Neural progenitor cell (in vitro differentiated cells): ENCODE data around the gene PINLYP. TPM values are rescaled to one million over a fixed set of nuclear protein-coding genes. Genes with fewer than 3 reads are reported as not detected.

Source experiments
- DNase-seq: peaks from one replicate; pipeline ENCODE4 v3.0.0-alpha.2; 2016; ENCODE audit warnings: low spot score
- H2AFZ ChIP-seq: fragments of 200-600 bp; sonication (generic); replicated peaks from 2 replicates; pipeline ENCODE4 v1.6.1; 2016; ENCODE audit warnings: antibody characterized with exemption
- H3F3A ChIP-seq: fragments of 200-600 bp; sonication (generic); 2 replicates; pipeline ENCODE4 v1.6.1; 2016; ENCODE audit warnings: antibody characterized with exemption, low read depth
- H3K27ac ChIP-seq: fragments of 200-600 bp; sonication (generic); 2 replicates; pipeline ENCODE4 v1.5.1; 2016; ENCODE audit warnings: mild to moderate bottlenecking
- H3K27me3 ChIP-seq: fragments of 200-600 bp; sonication (generic); 2 replicates; pipeline ENCODE4 v1.6.1; 2016; ENCODE audit warnings: mild to moderate bottlenecking, moderate library complexity
- H3K36me3 ChIP-seq: fragments of 200-600 bp; sonication (generic); 2 replicates; pipeline ENCODE4 v1.5.1; 2016
- H3K4me1 ChIP-seq: fragments of 200-600 bp; sonication (generic); 2 replicates; pipeline ENCODE4 v1.6.1; 2016; ENCODE audit warnings: mixed run types
- H3K4me2 ChIP-seq: fragments of 200-600 bp; sonication (generic); 2 replicates; pipeline ENCODE4 v1.6.1; 2016
- H3K4me3 ChIP-seq: fragments of 200-600 bp; sonication (generic); 2 replicates; pipeline ENCODE4 v1.5.1; 2016
- H3K79me2 ChIP-seq: fragments of 200-600 bp; sonication (generic); 2 replicates; pipeline ENCODE4 v1.6.1; 2016; ENCODE audit warnings: low read depth
- H3K9ac ChIP-seq: fragments of 200-600 bp; sonication (generic); 2 replicates; pipeline ENCODE4 v1.6.1; 2016
- H3K9me3 ChIP-seq: fragments of 200-600 bp; sonication (generic); 2 replicates; pipeline ENCODE4 v1.5.1; 2016; ENCODE audit warnings: low read depth
- H4K20me1 ChIP-seq: fragments of 200-600 bp; sonication (generic); 2 replicates; pipeline ENCODE4 v1.6.1; 2016; ENCODE audit warnings: low read depth
- H3K27ac Mint-ChIP-seq: 3 replicates; pipeline ENCODE4 v1.8.0; 2021; ENCODE audit warnings: mixed read lengths
- H3K27me3 Mint-ChIP-seq: 2 replicates; pipeline ENCODE4 v1.8.0; 2022; ENCODE audit warnings: low read depth, mild to moderate bottlenecking, inconsistent platforms, moderate library complexity, mixed read lengths; ENCODE audit not compliant: insufficient read depth
- H3K36me3 Mint-ChIP-seq: 3 replicates; pipeline ENCODE4 v1.8.0; 2021; ENCODE audit warnings: mixed read lengths
- H3K4me1 Mint-ChIP-seq: 3 replicates; pipeline ENCODE4 v1.8.0; 2021; ENCODE audit warnings: mixed read lengths
- H3K4me3 Mint-ChIP-seq: 3 replicates; pipeline ENCODE4 v1.8.0; 2021; ENCODE audit warnings: mild to moderate bottlenecking, moderate library complexity, mixed read lengths
- H3K9me3 Mint-ChIP-seq: 3 replicates; pipeline ENCODE4 v1.8.0; 2020; ENCODE audit warnings: mixed read lengths
- EZH2 ChIP-seq: fragments of 200-600 bp; sonication (generic); IDR thresholded peaks from 2 replicates; pipeline ENCODE4 v1.6.1; 2017; ENCODE audit warnings: antibody characterized with exemption, mild to moderate bottlenecking, moderate library complexity
- EZH2phosphoT487 ChIP-seq: fragments of 200-600 bp; sonication (generic); IDR thresholded peaks from 2 replicates; pipeline ENCODE4 v1.6.1; 2017; ENCODE audit warnings: antibody characterized with exemption
- total RNA-seq: library from RNA; depleted of rRNA; stranded (reverse); fragments of >200 nt; gene quantifications from 2 replicates; pipeline ENCODE4 v1.2.3, GENCODE V29; 2015; ENCODE audit warnings: low replicate concordance
- TF ChIP-seq, protein P1 (sequence below): fragments of 200-600 bp; sonication (generic); IDR thresholded peaks from 2 replicates; pipeline ENCODE4 v1.5.1; 2017; ENCODE audit warnings: antibody characterized with exemption, mild to moderate bottlenecking

Gene PINLYP
- total RNA-seq, 1 donor from 2014 or later, result 4.0 TPM

GRCh38 chr19:43616954-43617353 is 41.4 kb downstream of the PINLYP start:
- no peaks in the 10 kb centered on the region for H3K36me3 ChIP-seq
- H2AFZ ChIP-seq, result no peak overlapping the region
- no peak overlapping the region for H3K9ac ChIP-seq
- H3K4me1 ChIP-seq, result peaks cover 11% of the 10 kb centered on the region
- no peak for DNase-seq
- no peak overlapping the region for H3K27ac Mint-ChIP-seq
- H3K4me3 ChIP-seq, result no peak overlapping the region
- H3K79me2 ChIP-seq, result peaks cover 81% of the 10 kb centered on the region
- H3K27me3 ChIP-seq, result no peaks in the 10 kb centered on the region
- H3K4me3 Mint-ChIP-seq, result no peak overlapping the region
- H3F3A ChIP-seq, result peaks cover 29% of the 10 kb centered on the region
- peaks cover 5% of the 10 kb centered on the region for H4K20me1 ChIP-seq
- TF ChIP-seq, protein P1, sequence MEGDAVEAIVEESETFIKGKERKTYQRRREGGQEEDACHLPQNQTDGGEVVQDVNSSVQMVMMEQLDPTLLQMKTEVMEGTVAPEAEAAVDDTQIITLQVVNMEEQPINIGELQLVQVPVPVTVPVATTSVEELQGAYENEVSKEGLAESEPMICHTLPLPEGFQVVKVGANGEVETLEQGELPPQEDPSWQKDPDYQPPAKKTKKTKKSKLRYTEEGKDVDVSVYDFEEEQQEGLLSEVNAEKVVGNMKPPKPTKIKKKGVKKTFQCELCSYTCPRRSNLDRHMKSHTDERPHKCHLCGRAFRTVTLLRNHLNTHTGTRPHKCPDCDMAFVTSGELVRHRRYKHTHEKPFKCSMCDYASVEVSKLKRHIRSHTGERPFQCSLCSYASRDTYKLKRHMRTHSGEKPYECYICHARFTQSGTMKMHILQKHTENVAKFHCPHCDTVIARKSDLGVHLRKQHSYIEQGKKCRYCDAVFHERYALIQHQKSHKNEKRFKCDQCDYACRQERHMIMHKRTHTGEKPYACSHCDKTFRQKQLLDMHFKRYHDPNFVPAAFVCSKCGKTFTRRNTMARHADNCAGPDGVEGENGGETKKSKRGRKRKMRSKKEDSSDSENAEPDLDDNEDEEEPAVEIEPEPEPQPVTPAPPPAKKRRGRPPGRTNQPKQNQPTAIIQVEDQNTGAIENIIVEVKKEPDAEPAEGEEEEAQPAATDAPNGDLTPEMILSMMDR, result no peak
- TF ChIP-seq EZH2phosphoT487 (no peak), EZH2 (no peak)
- no peaks in the 10 kb centered on the region for H3K9me3 ChIP-seq
- H3K27ac ChIP-seq, result no peak overlapping the region
- H3K9me3 Mint-ChIP-seq, result no peaks in the 10 kb centered on the region
- H3K27me3 Mint-ChIP-seq, result peaks cover 5% of the 10 kb centered on the region
- H3K4me1 Mint-ChIP-seq, result peaks cover 24% of the 10 kb centered on the region
- H3K36me3 Mint-ChIP-seq, result peaks cover 27% of the 10 kb centered on the region
- no peak overlapping the region for H3K4me2 ChIP-seq

- Histone ChIP-seq H4K20me1 (peaks cover 13% of the 10 kb centered on the region), H3K9ac (peak overlapping the region; percentile 75), H2AFZ (peak overlapping the region; percentile 63), H3K79me2 (peaks cover 64% of the 10 kb centered on the region), H3K4me3 (peak overlapping the region; percentile 47), H3K4me2 (peak overlapping the region; percentile 71), H3K27ac (peak overlapping the region; percentile 99), H3K4me1 (peaks cover 11% of the 10 kb centered on the region), H3K36me3 (no peaks in the 10 kb centered on the region), H3F3A (peaks cover 37% of the 10 kb centered on the region), H3K27me3 (no peaks in the 10 kb centered on the region), H3K9me3 (no peaks in the 10 kb centered on the region)
- Mint-ChIP-seq H3K4me1 (peaks cover 23% of the 10 kb centered on the region), H3K27me3 (peaks cover 3% of the 10 kb centered on the region), H3K27ac (peak overlapping the region; percentile 97), H3K36me3 (peaks cover 17% of the 10 kb centered on the region), H3K4me3 (peak overlapping the region; percentile 92), H3K9me3 (no peaks in the 10 kb centered on the region)
- no peak for DNase-seq
- TF ChIP-seq, protein P1, result no peak
- TF ChIP-seq EZH2phosphoT487 (no peak), EZH2 (no peak)
Observed at GRCh38 chr19:43618921-43619261, 43.3 kb downstream of the PINLYP start.

DNA sequence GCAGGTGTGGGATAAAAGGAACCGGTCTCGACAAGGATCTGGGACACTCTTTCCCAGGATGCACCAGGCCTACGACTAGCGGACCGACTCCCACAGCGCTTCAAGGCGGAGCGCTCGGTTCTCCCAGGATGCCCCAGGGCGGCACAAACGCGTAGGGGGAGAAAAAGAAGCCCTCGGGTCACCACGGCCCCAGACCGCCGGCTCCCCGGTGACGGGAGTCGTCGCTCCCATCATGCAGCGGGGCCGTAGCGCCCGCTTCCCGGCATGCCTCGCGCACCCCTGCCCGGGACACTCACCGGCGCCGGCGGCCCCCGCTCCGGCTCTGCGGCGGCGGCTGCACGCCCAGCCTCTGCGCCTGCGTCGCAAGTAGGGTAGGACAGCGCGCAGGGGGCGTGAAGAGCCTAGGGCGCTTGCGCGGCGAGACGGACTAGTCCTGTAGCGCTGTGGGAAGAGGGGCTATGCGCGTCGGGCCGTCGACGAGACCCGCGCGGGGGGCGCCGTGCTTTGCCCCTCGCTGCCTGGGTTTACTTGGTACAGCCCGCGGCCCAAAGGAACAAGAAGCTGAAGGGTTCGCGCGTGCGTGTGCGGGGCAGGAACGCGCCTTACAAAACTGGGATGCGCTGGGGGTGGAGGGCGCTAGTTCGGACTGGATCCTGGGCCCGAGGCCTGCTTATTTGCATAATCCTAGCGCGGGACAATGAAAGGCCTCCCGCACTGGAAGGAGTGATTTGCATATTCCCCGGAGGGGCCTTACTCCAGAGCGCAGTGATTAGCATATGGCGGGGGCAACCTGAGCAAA is 43.9 kb downstream of the PINLYP start, which contains the start of gene ZNF428:
Gene ZNF428, minus strand, starts transcription at position 368 of the 799 bp plus-strand sequence. CDS start 5,325 bp downstream, outside the sequence.
- TF ChIP-seq, protein P1, result no peak
- TF ChIP-seq EZH2phosphoT487, result no peak
- no peak for TF ChIP-seq EZH2
- peak within 1 kb of the TSS; percentile 71 for H3K4me2 ChIP-seq
- Mint-ChIP-seq H3K36me3 (peaks cover 18% of the 10 kb centered on the region), H3K4me1 (peaks cover 23% of the 10 kb centered on the region), H3K27me3 (peaks cover 3% of the 10 kb centered on the region), H3K4me3 (peak within 1 kb of the TSS; percentile 92), H3K9me3 (no peaks in the 10 kb centered on the region), H3K27ac (peak within 1 kb of the TSS; percentile 99)
- peaks cover 11% of the 10 kb centered on the region for H3K4me1 ChIP-seq
- no peaks in the 10 kb centered on the region for H3K36me3 ChIP-seq
- peaks cover 42% of the 10 kb centered on the region for H3F3A ChIP-seq
- peak; percentile 99 for DNase-seq
- H3K9me3 ChIP-seq, result no peaks in the 10 kb centered on the region
- peak within 1 kb of the TSS; percentile 99 for H3K27ac ChIP-seq
- no peaks in the 10 kb centered on the region for H3K27me3 ChIP-seq
- H3K4me3 ChIP-seq, result peak within 1 kb of the TSS; percentile 47
- peak within 1 kb of the TSS; percentile 75 for H3K9ac ChIP-seq
- peak within 1 kb of the TSS; percentile 63 for H2AFZ ChIP-seq
- peaks cover 16% of the 10 kb centered on the region for H4K20me1 ChIP-seq
- H3K79me2 ChIP-seq, result peaks cover 58% of the 10 kb centered on the region
